NCI-H1417 (cell line): ENCODE results near the gene LHFPL5.
A peak's percentile ranks its signal among the peaks of the same experiment; 100 is the strongest.

Source experiments
- DNase-seq, 3 experiments: peaks; one replicate each; lab custom pipeline; 2025; lab: John Stamatoyannopoulos, UW

The LHFPL5 gene

DNA sequence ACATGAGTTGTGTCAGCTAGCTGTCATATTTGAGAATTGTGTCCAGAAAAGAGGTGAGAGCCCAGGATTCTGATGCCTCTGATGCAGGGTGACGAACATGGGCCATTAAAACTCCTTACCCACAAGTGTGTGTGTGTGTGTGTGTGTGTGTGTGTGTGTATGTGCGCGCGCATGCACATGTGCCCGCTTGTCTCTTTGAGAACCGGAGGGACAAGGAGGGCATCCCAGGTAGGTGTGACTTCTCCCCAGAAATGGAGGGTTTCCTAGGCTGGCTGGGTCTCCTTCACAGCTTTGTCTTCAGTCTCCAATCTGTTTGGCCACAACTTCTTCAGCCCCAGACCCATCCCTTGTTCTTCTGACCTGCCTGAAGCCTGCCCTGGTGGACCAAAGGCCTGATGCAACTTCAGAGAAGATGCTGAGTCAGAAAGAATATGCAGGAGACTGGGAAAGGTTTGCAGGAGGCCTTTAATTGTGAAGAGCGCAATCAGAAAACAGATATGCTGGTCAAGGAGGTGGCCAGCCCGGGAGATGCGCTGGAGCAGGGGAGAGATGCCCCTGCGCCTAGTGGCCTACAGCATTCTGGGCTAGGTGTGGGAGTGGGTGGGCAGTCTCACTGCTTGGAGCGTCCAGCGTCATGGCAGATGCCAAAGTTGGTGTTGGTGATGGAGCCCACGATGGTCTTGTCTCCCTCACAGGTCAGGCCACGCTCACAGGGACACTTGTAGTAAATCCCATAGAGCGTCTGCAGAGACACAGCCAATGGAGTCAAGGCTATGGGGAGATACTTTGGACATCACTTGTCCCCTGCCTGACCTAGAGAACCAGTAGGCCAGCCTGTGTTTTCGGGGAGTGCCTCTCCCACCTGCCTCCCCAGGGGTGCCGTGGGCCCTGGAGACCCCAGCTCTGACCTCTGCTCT lies 10.4 kb upstream of the LHFPL5 start:
- DNase-seq = no peak

DNA sequence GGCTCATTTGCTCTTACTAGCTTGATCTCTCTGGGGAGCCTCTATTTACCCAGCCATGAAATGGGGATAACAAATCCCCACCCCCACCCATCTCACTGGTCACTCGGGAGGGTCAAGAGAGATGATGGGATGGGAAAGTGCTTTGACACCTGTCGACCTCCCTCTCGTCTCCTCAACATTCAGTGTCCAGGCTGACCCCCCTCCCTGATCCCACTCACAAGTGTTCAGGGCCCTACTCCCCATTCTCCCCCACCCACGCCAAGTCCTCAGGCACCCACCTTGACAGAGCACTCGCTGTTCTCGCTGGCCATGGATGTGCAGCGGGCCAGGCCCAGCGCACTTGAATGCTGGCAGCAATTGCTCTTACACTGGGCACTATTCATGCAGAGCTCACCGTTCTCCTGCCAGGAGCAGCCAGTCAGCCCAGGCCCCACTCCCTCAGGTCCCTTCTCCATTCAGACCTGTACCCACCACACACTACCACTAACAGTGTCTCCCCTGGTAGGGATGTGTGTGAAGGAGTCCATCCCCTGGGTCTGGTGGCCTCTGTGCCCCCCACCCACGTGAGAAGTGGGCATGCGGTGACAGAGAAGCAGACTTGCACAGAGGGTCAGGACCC lies 9.6 kb upstream of the LHFPL5 start:
- DNase-seq = no peak

DNA sequence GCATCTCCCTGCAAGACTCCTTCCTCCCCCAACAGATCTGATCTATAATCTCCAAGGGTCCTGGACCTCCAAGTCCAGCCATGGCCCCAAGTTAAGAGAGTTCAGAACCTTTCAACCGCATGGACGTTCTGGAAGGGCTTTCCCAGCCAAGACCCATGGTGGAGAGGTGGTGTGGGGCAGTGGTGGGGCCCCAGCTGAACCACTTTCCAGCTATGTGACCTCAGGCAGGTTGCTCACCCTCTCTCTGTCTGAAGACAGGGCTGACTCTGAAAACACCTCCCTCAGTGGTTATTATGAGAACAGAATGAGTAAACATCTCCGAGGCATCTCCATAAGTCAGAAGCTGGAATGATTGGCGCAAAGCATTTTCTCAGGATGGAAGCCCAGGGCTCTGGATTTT lies 8.9 kb upstream of the LHFPL5 start:
- no peak for DNase-seq

DNA sequence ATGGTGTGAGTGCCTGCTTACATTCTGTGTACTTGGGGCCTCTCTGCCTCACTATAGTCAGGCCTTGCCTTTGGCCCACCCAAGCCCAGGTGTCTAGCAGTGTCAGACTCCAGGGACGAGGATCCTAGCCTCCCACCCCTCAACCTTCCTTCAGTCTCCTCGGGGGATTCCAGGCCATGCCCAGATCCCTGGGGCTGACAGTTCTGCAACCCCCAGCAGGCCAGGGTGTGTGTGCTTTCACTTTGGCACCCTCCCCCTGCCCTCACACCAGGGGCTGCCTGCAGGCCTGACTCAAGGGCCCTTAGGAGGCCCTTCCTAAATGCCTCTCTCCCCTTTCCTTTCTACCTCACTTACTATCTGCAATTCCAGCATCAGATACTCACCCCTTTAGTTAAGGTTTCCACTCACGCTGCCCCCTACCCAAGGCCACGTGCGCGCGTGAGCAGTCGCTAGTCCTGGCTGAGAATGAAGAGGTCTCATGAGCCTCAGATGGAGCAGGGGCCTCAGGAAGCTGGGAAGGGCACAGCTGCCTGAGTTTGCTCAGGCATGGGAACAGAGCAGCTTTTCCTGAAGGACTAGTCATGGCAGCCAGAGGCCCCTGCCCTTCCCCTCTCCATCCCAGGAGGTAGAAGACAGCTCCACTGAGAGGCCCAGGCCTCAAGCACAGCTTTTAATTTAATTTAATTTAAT lies 7.2 kb upstream of the LHFPL5 start:
- DNase-seq = no peak

DNA sequence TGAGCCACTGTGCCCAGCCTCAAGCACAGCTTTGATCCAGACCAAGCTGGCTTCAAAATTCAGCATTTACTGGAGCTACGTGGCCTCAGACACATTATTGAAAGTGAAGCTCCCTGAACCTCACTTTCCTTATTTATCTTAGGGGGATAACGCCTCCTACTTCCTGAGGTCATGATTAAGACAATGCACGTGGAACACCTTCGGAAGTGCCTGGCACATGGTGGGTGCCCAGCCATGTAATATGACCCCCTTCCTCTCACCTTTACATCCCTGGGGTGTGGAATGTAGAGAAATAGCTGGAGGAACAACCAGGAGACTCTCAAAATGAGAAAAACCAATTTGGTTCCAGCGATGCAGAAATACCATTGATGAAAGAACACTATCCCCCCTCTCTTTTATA lies 6.4 kb upstream of the LHFPL5 start:
- no peak for DNase-seq

DNA sequence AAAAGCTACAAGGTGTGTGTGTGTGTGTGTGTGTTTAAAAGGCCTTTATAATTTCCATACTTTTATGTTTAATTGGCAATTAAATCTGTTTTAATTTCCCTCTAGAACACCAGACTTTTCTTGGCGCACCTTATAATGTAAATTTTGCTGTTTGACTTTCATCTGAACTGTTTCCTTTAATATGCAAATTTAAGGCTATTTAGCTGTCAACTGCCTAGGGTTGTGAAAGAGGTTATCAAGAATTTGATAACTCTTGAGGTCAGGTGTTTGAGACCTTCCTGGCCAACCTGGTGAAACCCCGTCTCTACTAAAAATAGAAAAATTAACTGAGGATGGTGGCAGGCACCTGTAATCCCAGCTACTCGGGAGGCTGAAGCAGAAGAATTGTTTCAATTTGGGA lies 4.0 kb upstream of the LHFPL5 start:
- no peak for DNase-seq

DNA sequence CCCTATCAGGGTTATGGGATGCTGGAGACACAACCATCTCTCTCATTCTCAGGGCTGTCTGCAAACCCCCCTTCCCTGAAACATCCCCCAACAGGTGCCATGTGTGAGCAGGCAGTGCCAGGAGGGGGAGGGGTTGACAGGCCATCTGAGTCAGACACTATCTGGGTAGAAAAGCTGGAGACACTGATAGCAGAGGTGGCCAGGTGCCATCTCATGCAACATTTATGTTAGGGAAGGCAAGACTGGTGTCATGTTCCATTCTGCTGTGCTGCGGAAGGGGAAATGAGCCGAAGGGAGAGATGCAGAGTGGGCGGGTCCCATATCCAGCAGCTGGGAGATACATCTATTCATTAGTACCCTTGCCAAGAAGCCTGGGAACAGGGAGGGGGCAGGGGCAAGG lies 3.5 kb downstream of the LHFPL5 start:
- DNase-seq = peak; percentile 24 to 90 (median 74)

DNA sequence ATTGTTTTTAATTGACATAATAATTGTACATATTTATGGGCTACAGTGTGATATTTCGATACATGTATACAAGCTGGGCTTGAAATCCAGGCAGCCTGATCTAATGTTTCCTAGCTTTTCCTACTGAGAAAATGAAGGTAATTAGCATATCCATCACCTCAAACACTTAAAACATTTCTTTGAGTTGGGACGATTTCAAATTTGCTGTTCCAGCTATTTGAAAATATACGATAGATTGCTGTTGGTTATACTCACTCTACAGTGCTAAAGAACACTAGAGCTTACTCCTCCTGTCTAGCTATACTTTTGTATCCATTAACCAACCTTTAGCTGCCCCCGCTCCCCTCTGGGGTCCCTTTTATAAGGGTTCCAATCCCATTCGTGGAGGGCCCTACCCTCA lies 4.7 kb downstream of the LHFPL5 start:
- no peak for DNase-seq

DNA sequence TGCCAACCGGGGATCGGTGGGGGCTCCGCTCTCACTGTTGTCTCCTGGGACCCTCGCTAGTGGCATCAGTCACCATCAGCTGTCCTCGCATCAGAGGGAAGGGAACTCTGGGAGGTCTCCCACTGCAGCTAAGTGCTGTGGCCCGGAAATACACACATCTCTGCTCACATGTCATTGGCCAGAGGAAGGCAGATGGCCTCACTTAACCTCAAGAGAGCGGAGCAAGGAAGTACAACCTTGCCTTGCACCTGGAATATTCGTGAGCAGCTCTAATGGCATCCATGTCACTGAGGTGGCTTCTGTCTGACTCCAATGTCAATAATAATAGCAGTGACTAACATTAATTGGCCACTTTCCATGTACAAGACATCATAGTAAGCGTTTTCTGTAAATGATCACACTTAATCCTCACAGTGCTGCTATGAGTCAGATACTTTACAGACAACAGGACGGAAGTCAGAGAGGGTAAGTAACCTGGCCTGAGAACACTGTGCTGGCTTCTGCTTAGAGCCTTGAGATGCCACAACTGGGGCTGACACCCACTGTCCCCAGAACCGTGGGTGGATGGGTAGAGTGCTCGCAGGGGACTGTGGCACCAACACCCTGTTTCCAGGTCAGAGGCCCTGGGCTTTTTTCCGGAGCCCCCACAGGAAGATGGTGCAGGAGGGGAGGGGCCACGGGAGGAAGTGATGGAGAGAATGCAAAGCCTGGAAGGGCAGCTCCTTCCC lies 6.0 kb downstream of the LHFPL5 start:
- DNase-seq = peak in 2 of 3 experiments; percentile 31 to 38

DNA sequence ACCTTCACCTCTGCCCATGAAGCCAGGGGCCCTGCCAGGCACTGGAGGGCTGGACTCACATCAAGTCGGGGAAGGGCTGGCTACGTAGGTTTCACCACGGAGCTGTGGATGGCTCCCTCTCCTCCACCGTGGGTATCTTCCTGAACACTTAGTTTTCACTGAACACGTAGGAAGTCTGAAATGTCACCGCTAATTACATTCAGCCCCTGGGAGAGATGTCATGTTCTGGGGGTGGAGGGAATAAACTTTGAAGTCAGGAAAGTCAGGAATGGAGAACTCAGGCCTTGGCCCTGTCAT lies 6.5 kb downstream of the LHFPL5 start:
- no peak for DNase-seq

DNA sequence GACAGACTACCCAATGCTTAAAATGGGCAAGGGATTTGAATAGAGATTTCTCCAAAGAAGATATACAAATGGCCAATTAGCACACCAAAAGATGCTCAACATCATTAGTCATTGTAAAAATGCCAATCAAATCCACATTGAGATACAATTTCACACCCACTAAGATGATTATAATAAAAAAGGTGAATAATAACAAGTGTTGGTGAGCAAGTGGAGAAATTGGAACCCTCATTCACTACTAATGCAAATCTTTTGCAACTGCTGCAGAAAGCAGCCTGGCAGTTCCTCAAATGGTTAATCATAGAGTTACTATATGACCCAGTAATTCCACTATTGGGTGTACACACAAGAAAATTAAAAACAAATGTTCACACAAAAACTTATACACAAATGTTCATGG lies 12.4 kb downstream of the LHFPL5 start:
- no peak for DNase-seq

DNA sequence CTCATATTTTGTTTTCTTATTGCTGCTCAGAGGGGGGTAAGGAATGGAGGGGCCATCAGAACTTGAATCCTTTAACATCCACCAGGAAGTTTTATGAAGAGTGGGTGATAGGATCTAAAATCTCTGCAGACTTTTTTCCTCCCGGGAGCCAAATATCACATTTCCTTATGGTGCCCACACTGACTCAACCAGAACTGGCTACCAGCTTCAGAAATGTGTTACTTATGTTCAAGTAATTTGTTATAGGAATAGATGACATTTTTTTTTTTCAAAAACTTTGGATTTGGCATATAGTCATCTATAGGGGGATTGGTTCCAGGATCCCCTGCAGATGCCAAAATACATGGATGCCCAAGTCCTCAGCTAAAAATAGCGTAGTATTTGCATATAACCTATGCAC lies 18.4 kb downstream of the LHFPL5 start:
- DNase-seq = no peak

DNA sequence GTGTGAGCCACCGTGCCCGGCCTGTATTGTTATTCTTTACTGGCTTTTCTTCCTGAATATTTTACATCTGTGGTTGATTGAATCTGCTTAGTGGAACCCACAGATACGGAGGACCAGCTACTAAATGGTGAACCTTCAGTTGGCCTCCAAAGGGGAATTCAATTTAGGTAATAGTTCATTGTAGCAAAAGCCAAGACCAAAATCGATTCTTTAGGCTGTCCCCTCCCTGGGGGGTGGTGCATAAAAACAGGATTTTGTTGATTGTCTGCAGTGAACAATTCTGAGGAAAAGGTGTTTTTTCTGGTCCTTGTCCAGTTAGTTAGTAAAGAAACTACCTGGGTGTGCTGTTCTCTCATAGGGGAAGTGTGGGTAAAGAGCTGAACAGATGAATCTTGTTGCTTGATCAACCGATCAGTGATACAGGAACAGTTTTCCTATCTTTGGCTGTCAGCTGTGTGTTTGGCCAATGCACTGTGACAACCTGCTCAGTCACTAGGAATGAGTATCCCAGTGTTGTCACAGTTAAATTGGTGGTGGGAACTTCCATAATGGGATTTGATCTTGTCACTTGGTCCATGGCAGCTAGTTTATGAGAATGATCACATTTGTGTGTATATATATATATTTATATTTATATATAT lies 19.5 kb downstream of the LHFPL5 start:
- DNase-seq = no peak

DNA sequence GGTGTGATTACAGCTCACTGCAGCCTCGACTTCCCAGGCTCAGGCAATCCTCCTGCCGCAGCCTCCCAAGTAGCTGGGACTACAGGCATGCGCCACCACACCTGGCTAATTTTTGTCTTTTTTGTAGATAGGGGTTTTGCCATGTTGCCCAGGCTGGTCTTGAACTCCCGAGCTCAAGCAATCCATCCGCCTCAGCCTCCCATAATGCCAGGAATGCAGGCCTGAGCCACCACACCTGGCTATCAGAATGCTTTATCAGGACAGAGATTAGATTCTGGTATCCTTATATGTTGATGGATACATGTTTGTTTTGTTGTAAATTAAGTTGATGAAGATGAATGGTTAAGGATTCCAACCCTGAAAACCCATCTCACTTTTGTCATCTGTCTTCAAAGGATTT lies 24.2 kb downstream of the LHFPL5 start:
- no peak for DNase-seq

DNA sequence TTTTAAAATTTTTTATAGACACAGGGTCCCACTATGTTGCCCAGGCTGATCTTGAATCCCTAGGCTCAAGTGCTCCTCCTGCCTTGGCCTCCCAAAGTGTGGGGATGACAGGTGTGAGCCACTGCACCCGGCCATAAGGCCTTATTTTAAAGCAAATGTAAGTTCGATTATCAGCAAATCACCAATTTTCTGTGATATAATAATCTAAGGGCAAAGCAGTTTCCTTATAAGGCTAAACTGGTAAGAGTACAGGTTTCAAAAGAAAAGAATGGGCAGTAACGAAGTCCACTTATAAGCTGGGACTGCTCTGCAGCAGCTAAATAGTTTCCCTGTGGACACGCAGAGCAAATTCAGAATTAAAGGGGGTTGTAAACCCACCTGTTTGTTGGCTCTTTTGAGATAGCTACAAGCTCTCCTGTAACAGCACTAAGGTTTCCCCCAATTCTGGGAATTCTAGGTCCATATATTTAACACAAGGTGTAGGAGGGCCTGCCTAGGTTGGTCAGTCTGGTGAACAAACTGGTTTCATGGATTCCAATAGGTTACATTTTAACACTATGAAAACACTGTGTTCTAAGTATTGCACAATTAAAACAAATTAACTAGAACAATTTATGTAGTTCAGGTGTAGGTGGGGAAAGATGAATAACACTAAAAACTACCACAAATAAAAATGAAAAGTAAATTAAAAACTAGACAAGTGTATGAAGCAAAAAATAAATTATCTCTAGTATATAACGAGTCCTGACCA lies 26.3 kb downstream of the LHFPL5 start:
- DNase-seq = no peak

DNA sequence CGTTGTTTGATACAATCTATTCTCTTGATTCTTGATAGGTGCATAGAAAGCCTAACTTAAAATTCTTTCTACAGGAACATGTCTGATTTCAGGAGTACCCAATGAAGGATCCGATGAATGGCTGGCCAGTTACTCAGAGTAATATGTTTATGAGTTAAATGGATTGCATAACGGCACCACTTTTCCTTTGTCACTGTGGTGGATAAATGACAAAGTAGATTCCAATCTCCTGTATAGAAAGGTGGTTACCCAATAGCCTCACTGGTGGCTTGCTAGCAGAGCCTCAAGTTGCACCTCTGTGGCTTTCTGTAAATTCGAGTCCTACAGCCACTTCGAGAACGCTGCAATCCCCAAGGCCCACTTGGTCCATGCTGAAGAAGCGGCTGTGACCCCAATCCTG lies 28.4 kb downstream of the LHFPL5 start:
- DNase-seq = no peak

DNA sequence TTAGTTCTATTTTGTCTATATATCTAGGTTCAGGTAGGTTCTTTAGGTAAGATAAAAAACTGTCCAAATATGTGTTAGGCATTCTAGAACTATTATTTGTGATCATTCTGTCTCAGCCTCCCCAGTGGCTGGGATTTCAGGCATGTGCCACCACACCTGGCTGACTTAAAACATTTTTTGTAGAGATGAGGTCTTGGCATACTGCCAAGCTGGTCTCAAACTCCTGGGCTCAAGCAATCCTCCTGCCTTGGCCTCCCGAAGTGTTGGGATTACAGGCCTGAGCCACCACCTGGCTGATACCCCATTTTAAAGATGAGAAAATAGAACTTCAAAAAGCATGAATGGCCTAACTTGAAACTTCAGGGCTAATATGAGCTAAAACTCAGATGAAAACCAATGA lies 33.9 kb downstream of the LHFPL5 start:
- DNase-seq = no peak

DNA sequence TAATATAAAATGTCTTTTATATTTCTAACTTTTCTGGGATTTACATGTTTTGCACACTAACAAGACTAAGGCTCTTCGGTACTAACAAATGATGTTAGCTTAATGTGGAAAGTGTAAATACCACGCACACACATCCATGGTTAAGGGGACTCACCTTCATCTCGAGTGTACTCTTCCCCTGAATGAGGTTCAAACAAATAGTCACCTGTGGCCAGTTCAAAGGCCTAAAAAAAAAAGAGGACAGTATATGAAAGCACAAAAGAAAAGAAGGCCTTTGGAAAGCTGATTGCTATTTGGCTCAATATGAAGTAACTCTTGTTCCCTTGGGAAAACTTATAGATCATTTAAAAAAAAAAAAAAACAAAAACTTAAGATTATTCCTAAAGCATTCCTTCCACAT lies 37.2 kb downstream of the LHFPL5 start:
- DNase-seq = no peak

DNA sequence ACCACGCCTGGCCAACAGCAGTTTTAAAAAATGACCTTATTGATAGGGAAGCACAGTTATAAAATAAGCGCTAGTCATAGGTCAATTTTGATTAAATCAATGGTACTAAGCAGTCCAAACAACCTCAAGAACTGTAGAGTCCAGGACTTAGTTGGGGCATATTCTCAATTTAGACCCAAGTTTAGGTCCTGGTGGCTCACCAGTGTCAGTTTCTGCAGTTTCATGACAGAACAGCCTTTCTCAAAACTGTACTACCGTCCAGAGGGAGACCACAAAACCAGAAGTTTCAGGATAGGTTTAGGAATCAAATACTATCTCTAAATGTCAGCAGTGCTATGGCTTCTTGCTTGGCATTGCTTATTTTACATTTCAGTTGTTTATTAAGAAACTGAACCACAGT lies 39.1 kb downstream of the LHFPL5 start:
- no peak for DNase-seq

DNA sequence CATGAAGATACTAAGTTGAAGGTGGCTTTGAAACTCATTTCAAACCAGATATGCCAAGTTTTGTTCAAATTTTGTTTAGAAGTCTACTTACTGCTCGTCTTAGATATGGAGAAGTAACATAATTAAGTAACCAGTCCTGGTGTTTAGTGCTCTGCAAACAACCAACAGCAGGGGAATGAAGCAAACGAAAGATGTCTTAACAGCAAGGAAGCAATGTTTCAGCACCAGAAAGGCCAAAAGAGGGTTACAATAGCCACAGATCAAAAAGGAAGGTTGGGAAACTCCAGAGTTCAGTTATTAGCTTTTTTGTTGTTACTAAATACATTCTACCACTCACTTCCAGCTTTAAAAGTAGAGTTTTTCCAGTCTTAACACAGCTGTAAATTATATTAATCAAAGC lies 45.1 kb downstream of the LHFPL5 start:
- DNase-seq = no peak

DNA sequence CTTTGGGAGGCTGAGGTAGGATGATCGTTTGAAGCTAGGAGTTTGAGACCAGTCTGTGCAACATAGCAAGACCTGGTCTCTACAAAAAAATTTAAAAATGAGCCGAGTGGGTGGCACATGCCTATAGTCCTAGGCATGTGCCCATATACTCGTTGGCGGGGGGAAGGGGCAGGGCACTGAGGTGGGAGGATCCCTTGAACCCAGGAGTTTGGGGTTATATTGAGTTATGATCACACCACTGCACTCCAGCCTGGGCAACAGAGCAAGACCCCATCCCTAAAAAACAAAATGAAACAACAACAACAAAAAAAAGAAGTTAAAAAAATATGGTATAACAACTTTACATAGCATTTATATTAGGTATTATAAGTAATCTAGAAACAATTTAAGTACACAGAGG lies 47.8 kb downstream of the LHFPL5 start:
- DNase-seq = no peak
